PC-3 (cell line): ENCODE measurements around the gene SRSF5. TPM values are rescaled to one million over a fixed set of nuclear protein-coding genes. Genes with fewer than 3 reads are reported as not detected.
A peak's percentile ranks its signal among the peaks of the same experiment; 100 is the strongest.

Experiments
- ATAC-seq: fragments of 200-7000 bp; cut with Tn5 transposase; 2 replicates; pipeline ENCODE4 v1.9.1; 2020; ENCODE audit warnings: mild to moderate bottlenecking, moderate library complexity
- BruUV-seq: library from RNA; stranded (reverse); fragments of 400-500 nt; replicated peaks from 2 replicates; lab custom pipeline; 2021; lab: Mats Ljungman, UMichigan
- CTCF ChIA-PET: fragments of 300-600 bp; sonication (Branson Sonifier 250); formaldehyde crosslinking; loops from one replicate; lab custom pipeline; 2022; ENCODE audit warnings: antibody characterized with exemption; lab: Charles Lee
- POLR2A ChIA-PET: fragments of 300-600 bp; sonication (Branson Sonifier 250); formaldehyde crosslinking; loops from one replicate; lab custom pipeline; 2022; ENCODE audit warnings: antibody characterized with exemption; ENCODE audit not compliant: unreplicated experiment; lab: Charles Lee
- DNase-seq: peaks from one replicate; pipeline ENCODE4 v3.0.0-alpha.2; 2015
- H2AFZ ChIP-seq: fragments of 300-600 bp; sonication (generic); 2 replicates; pipeline ENCODE4 v1.6.0; 2016; ENCODE audit warnings: antibody characterized with exemption, low read length
- H3F3A ChIP-seq: fragments of 300-600 bp; sonication (generic); one replicate; pipeline ENCODE4 v1.6.0; 2017; ENCODE audit warnings: antibody characterized with exemption, low read length, control low read depth, mild to moderate bottlenecking; ENCODE audit not compliant: unreplicated experiment
- H3K27ac ChIP-seq: fragments of 300-600 bp; sonication (generic); 2 replicates; pipeline ENCODE4 v1.5.1; 2016; ENCODE audit warnings: mild to moderate bottlenecking, low read length
- H3K27me3 ChIP-seq: fragments of 300-600 bp; sonication (generic); 2 replicates; pipeline ENCODE4 v1.6.1; 2016; ENCODE audit warnings: low read length, mixed read lengths
- H3K36me3 ChIP-seq: fragments of 300-600 bp; sonication (generic); 2 replicates; pipeline ENCODE4 v1.6.1; 2016; ENCODE audit warnings: low read depth, mixed run types, low read length, mixed read lengths
- H3K4me1 ChIP-seq: fragments of 300-600 bp; sonication (generic); 2 replicates; pipeline ENCODE4 v1.5.1; 2016; ENCODE audit warnings: low read length; ENCODE audit not compliant: insufficient read depth
- H3K4me2 ChIP-seq: fragments of 300-600 bp; sonication (generic); 2 replicates; pipeline ENCODE4 v1.6.0; 2016; ENCODE audit warnings: low read length
- H3K4me3 ChIP-seq: fragments of 300-600 bp; sonication (generic); 2 replicates; pipeline ENCODE4 v1.5.1; 2016; ENCODE audit warnings: mild to moderate bottlenecking, low read length, mixed read lengths
- H3K79me2 ChIP-seq: fragments of 300-600 bp; sonication (generic); 2 replicates; pipeline ENCODE4 v1.6.1; 2017; ENCODE audit warnings: low read length, mixed read lengths
- H3K9ac ChIP-seq: fragments of 300-600 bp; sonication (generic); 2 replicates; pipeline ENCODE4 v1.6.0; 2016; ENCODE audit warnings: mild to moderate bottlenecking, low read length
- H3K9me2 ChIP-seq: fragments of 300-600 bp; sonication (generic); replicated peaks from 2 replicates; pipeline ENCODE4 v1.6.1; 2016; ENCODE audit warnings: mixed run types, low read length, mixed read lengths
- H3K9me3 ChIP-seq: fragments of 300-600 bp; sonication (generic); 2 replicates; pipeline ENCODE4 v1.6.1; 2016; ENCODE audit warnings: low read length, mixed read lengths
- H4K20me1 ChIP-seq: fragments of 300-600 bp; sonication (generic); 2 replicates; pipeline ENCODE4 v1.6.1; 2016; ENCODE audit warnings: low read length, mixed read lengths
- EZH2 ChIP-seq: fragments of 300-600 bp; sonication (generic); IDR thresholded peaks from one replicate; pipeline ENCODE4 v1.6.1; 2017; ENCODE audit warnings: antibody characterized with exemption, mild to moderate bottlenecking, low read length; ENCODE audit not compliant: unreplicated experiment
- EZH2phosphoT487 ChIP-seq: fragments of 300-600 bp; sonication (generic); IDR thresholded peaks from 2 replicates; pipeline ENCODE4 v1.6.1; 2018; ENCODE audit warnings: mild to moderate bottlenecking, antibody characterized with exemption, low read length, borderline replicate concordance
- intact Hi-C: fragments of 100-400 bp; cut with micrococcal nuclease; formaldehyde crosslinking; loops from 2 replicates; pipeline ENCODE4 v1.9.0; 2023
- total RNA-seq: library from RNA; depleted of rRNA; stranded (reverse); fragments of >200 nt; gene quantifications from 2 replicates; pipeline ENCODE4 v1.2.3, GENCODE V29; 2014
- TF ChIP-seq, protein P1 (sequence below): fragments of 300-600 bp; sonication (generic); conservative IDR thresholded peaks from 2 replicates; pipeline ENCODE4 v1.5.1; 2017; ENCODE audit warnings: antibody characterized with exemption, low read depth, mild to moderate bottlenecking, low read length

SRSF5 gene
- total RNA-seq, 1 experiment from 2014 or later, result 213 TPM

DNA sequence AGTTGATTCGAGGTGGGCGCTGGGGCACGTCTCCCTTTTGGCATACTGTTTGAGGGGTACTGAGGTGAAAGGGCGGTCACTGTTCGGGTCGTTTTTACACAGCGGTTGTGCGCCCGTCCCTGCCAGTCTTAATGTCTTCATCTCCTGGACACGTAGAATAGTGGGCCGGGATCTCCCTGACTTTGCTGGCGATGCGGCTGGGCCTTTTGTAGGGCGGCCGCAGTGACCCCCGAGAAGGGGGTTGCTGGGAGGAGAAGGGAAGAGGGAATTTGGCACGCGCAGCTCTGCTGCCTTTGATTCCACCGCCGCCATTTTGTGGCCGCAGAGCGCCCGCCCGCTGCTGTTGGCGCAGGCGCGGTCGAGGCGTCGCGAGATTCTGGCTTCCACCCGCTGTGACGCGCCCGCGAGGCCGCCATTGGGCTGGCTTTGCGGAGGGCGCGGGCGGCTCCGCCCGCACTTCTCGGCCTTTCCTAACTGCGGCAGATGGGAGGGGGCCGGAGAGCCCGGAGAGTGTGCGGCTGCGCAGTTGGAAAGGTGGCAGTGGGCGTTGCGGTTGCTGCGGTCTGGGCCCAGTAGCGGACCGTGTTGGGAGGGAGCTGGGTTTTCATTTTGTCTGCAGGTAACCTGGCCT, 542 bp downstream of the SRSF5 start:
- peaks cover 50% of the 10 kb centered on the region for H3K79me2 ChIP-seq

DNA sequence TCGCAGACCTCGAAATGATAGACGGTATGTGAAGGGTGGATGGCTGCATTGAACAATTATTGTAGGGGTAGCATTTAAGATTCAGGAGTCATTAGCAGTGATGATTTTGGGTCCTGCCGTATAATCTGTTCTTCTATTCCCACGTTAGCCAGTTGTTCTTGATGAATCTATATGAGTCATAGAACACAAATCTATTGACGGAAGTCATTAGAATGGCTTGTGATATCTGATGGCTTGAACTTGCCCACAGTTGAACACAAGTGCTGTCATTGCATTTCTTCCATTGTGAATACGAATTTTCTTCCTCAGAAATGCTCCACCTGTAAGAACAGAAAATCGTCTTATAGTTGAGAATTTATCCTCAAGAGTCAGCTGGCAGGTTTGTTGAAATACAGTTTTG, 1.9 kb downstream of the SRSF5 start:
- Histone ChIP-seq H3F3A (no peaks in the 10 kb centered on the region), H3K36me3 (peaks cover 61% of the 10 kb centered on the region), H3K4me3 (peak overlapping the region; percentile 89), H3K4me1 (peaks cover 21% of the 10 kb centered on the region), H3K9ac (peak overlapping the region; percentile 98; the same call in 1 of the 2 replicates), H3K4me2 (peak overlapping the region; percentile 89), H3K27me3 (no peaks in the 10 kb centered on the region), H3K9me3 (no peaks in the 10 kb centered on the region), H3K9me2 (no peaks in the 10 kb centered on the region), H3K27ac (no peak overlapping the region), H2AFZ (no peak overlapping the region), H4K20me1 (peaks cover 43% of the 10 kb centered on the region), H3K79me2 (peaks cover 50% of the 10 kb centered on the region)
- ATAC-seq, result no peak
- TF ChIP-seq EZH2, result no peak
- TF ChIP-seq, protein P1, sequence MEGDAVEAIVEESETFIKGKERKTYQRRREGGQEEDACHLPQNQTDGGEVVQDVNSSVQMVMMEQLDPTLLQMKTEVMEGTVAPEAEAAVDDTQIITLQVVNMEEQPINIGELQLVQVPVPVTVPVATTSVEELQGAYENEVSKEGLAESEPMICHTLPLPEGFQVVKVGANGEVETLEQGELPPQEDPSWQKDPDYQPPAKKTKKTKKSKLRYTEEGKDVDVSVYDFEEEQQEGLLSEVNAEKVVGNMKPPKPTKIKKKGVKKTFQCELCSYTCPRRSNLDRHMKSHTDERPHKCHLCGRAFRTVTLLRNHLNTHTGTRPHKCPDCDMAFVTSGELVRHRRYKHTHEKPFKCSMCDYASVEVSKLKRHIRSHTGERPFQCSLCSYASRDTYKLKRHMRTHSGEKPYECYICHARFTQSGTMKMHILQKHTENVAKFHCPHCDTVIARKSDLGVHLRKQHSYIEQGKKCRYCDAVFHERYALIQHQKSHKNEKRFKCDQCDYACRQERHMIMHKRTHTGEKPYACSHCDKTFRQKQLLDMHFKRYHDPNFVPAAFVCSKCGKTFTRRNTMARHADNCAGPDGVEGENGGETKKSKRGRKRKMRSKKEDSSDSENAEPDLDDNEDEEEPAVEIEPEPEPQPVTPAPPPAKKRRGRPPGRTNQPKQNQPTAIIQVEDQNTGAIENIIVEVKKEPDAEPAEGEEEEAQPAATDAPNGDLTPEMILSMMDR, result no peak
- no peak for TF ChIP-seq EZH2phosphoT487
- intact Hi-C loops, result no loop called here
- BruUV-seq, result no TSS peak
- ChIA-PET POLR2A (no interaction called here), CTCF (no interaction called here)
- peak; percentile 43 for DNase-seq

More for the DNA sequence above, 542 bp downstream of the SRSF5 start:
- Histone ChIP-seq H3K9ac (peak overlapping the region; percentile 98), H3K36me3 (peaks cover 47% of the 10 kb centered on the region), H4K20me1 (peaks cover 39% of the 10 kb centered on the region), H3K9me2 (no peaks in the 10 kb centered on the region), H3K4me3 (peak overlapping the region; percentile 89), H3K4me2 (peak overlapping the region; percentile 89), H3K4me1 (peaks cover 21% of the 10 kb centered on the region), H3K27me3 (no peaks in the 10 kb centered on the region), H3K9me3 (no peaks in the 10 kb centered on the region), H3K27ac (peak overlapping the region; percentile 80), H3F3A (no peaks in the 10 kb centered on the region), H2AFZ (peak overlapping the region; percentile 84)
- BruUV-seq, result no TSS peak
- DNase-seq (peak; percentile 93), ATAC-seq (peak; percentile 80)
- intact Hi-C loops, result loop anchor here (1.0 to 2.0 kb wide), 3 partner anchors 27 to 592 kb away; partner anchors contain the start of genes COX16 and SUSD6
- no peak for TF ChIP-seq EZH2phosphoT487
- TF ChIP-seq, protein P1, result no peak
- no peak for TF ChIP-seq EZH2
- CTCF ChIA-PET, result interaction anchor here (1.2 kb wide), 1 partner anchor 37 kb away, joined by 3 read pairs; no protein-coding TSS in a partner anchor
- POLR2A ChIA-PET, result interaction anchor here (0.9 kb wide), 1 partner anchor 155 kb away, joined by 4 read pairs; no protein-coding TSS in a partner anchor

DNA sequence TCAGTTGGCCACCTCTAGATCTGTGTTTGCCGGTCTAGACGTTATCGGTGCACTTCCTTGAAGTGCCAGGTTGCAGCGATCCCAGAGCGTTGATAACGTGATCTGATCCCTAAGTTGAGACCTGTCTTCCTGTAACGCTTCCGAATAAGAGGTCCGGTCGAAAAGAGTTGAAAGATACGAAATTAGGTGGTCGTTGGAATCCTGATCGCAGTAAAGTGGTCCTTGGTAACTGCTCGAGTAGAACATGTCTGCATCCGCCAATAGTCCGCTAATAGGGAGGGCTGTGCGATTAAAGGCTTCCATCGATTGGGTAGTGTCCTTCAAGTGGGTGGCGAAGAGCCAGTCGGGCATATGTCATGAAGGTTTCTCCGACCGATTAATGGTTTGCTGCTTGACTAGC, 2.7 kb downstream of the SRSF5 start:
- Histone ChIP-seq H3K9me3 (no peaks in the 10 kb centered on the region), H2AFZ (no peak overlapping the region), H3K27ac (no peak overlapping the region), H3K4me1 (peaks cover 21% of the 10 kb centered on the region), H3K4me3 (peak overlapping the region; percentile 22; the same call in 1 of the 2 replicates), H3K4me2 (peak overlapping the region; percentile 89), H3K27me3 (no peaks in the 10 kb centered on the region), H3K9ac (no peak overlapping the region), H3K36me3 (peaks cover 67% of the 10 kb centered on the region), H3K9me2 (no peaks in the 10 kb centered on the region), H3K79me2 (peaks cover 50% of the 10 kb centered on the region), H4K20me1 (peaks cover 43% of the 10 kb centered on the region), H3F3A (no peaks in the 10 kb centered on the region)
- no TSS peak for BruUV-seq
- DNase-seq, result no peak
- POLR2A ChIA-PET, result no interaction called here
- TF ChIP-seq EZH2phosphoT487, result no peak
- TF ChIP-seq EZH2, result no peak
- TF ChIP-seq, protein P1, result no peak
- CTCF ChIA-PET, result no interaction called here
- ATAC-seq, result no peak
- intact Hi-C loops, result no loop called here
